UCSD-AML1 (cell line): Measurements from ENCODE around the gene GALNT14.

Experiments
- DNase-seq: peaks from one replicate; lab custom pipeline; 2025; ENCODE audit not compliant: unreplicated experiment; lab: John Stamatoyannopoulos, UW

The GALNT14 gene

DNA sequence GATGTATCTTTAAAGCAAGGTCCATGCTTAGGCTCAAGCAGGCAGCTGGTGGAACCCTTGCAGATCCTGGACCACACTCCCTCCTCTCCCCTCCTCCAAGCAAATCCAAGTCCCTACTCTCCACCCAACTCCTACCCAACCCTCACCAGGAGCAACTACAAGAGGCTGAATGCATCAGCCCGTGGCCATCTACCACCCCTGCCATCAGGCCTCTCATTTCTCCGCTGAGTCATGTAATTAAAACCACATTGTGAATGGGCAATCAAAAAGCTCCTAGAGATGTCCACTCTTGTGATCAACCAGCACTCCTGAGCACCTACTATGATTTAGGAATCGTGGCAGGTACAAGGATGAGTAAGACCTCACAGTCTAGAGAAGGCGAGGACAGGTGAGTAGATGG is 188.8 kb downstream of the GALNT14 start:
- no peak for DNase-seq

- DNase-seq = no peak
Measured at GRCh38 chr2:30948857-30949256, 189.4 kb downstream of the GALNT14 start.

- DNase-seq = no peak
Measured at GRCh38 chr2:30948130-30948529, 190.1 kb downstream of the GALNT14 start.

DNA sequence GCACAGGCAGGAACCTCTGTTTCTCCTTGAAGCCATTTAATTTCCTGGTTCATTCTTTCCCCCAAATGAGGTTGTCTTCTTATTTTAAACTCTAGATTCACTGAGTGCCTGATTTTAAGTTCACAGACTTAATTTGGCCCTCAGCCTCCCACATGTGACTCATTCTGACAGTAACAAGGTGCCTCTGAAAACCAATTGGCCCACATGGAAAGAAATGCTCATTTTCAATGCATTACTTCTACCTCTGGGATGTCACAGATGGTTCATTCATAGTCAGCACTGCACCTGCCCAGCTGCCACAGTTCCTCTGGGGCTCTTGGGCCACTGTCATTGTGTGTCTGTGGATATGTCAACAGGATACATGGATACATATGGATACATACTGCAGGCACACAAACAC is 190.6 kb downstream of the GALNT14 start:
- no peak for DNase-seq

GRCh38 chr2:30942419-30942818 is 195.8 kb downstream of the GALNT14 start:
- DNase-seq = no peak

DNA sequence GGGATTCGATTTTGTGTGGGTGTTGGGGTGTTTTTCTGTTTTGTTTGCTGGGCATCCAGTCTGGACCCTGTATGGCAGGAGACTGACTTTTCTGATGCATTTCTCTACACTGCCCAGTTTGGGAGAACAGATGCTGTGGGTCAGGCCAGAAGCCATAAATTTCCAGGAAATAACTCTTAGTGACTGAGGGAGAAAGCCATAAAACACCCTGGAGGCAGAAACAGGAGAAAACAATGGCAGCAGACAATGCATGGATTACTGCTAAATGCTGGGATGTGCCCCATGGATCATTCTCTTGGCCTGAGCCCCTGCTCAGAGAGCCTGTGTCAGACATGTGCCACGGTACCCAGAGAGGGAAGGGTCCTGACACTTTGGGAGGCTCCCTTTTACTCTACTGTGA is 197.4 kb downstream of the GALNT14 start:
- no peak for DNase-seq

DNA sequence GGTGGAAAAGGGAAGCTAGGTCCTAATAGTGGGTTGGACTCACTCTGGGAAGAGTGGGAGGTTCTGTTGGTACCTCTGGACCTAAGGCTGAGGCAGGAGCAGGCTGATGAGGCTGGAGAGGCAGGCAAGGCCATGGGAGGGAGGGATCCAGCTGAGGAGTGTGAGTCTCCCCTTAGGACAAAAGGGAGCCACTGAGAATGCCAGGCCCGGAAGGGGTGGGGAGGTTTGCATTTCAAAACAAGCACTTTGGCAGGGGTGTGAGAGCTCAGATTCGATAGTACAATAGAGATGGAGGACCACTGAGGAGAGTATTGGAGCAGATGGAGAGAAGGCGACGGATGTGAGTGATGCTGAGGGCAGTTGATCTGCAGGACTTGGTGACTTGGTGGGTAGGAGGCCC is 198.9 kb downstream of the GALNT14 start:
- no peak for DNase-seq

GRCh38 chr2:30938196-30938595 is 200.0 kb downstream of the GALNT14 start:
- DNase-seq = no peak

GRCh38 chr2:30936977-30937376 is 201.3 kb downstream of the GALNT14 start:
- no peak for DNase-seq

DNA sequence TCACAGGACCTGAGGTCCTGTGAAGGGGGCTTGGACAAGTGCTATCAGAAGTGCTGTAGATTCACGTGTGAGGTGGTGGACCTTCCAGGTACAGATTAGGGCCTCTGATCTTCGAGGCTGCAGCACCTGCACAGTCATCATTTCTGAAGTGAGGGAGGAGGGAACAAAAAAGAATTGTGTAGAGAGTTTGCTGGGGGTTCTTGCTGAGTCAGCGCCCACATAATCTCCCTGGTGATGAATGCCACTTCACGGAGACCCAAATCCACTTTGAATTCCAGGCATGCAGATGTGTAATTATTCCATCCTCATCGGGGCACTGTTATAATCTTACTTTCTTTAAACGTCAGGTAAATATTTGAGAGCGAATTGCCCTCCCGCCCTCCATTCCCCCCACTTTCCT is 202.4 kb downstream of the GALNT14 start:
- DNase-seq = no peak

DNA sequence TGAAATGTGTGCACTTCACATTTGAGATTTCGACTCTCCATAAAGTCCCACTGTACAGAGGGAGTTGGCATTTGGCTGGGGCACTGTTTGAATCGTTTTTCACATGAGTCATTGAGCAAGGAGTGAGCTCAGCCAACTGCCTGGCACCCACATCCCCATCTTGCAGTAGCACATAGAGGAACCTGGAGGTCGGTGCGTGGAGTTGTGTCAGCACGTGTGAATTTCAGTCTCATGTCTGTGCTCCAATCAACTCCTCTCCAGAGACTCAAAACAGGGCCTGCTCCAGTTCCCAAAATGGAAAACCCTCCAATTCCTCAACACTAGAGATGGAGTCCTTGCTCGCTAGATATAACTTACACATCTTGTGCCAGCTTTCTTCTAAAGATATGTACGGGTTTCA is 204.2 kb downstream of the GALNT14 start:
- DNase-seq = no peak

GRCh38 chr2:30933496-30933895 is 204.7 kb downstream of the GALNT14 start:
- no peak for DNase-seq

DNA sequence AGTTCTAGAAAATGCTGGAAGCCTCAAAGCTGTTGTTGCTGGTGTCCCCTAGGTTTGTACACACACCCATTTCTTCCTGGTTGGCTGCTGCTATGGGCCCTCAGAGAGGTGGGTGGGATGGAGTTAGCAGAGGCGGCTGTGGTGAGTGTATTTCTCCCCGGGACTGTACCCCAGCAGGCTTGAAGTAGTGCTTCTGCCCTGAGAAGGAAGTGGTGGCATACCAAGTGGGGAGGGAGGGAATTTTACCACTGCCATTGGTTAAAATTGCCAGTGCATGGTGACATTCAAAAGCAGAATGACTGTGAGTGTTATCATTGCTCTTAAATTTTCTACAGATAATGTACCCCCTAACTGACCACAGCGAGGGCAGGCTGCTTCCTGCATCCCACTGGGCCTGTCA is 205.4 kb downstream of the GALNT14 start:
- no peak for DNase-seq

DNA sequence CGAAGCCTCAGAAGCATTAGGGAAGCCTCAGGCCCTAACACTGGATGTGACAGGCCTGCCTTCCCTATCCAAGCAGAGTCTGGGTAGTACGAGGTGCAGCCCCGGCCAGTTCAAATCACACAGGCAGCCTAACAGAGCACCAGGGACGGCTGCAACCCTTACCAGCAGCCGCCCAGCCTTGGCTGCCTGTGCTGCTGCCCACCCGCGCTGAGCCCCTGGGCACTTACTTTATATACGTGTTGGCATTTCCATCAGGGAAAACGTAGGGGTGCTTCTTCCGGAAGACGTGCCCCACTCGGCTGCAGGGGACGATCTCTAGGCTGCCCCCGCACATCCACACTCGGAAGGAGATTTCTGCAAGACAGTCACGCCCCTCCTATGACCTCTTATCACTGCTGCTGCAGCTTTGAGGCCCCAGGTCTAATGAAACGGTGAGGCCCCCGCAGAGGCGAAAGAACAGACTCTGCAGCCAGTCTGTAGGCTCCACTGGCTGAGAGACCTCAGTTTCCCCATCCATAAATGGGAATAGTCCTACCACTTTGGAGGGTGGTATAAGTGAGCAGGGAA is 206.3 kb downstream of the GALNT14 start:
- no peak for DNase-seq

- no peak for DNase-seq
Measured at GRCh38 chr2:30930716-30931115, 207.5 kb downstream of the GALNT14 start.

DNA sequence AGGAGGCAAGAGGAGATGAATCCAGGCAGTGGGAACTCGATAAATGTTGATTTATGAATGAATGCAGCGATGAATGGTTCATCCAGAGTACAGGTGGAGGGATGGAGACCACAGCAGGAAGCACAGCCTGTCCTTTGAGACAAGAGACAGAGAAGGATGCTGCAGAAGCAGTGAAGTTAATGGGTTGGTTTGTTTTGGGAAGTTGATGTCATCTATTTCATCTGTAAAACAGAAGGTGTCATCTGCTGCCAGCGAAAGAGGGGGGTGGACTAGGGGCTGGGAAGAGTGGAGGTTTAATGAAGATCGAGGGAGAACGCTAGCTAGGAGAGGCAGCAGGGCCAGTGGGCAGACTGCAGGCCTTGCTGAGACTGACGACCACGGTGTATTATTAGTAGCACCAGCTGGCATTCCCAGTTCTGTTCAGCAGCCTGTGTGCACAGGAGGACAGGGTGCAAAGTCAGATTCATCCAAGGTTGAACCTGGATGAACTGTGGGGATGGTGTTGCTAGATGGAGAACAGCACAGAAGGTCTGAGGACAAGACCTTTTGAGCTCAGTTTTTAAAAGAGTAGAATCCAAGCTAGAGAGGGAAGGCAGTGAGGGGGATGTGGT is 210.7 kb downstream of the GALNT14 start:
- DNase-seq = no peak

- DNase-seq = no peak
Measured at GRCh38 chr2:30926606-30927005, 211.6 kb downstream of the GALNT14 start.

DNA sequence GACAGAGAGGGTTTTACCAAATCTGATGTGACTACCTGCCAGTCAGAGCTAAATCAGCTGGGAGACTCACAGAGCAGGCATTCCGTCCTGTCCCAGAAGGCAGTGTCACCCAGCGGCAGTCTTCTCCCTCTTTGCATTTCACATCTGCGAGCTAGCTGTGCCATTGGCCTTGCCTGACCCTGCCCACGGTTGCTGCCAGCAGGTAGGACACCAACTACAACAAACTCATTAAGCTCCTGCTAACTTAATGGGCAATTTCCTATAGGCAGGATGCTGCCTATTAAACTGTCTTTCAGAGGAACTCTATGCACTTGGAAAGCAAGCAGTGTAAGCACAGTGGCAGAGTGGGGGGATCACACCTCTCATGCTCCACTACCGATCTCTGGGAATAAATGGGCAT is 214.6 kb downstream of the GALNT14 start:
- DNase-seq = no peak

DNA sequence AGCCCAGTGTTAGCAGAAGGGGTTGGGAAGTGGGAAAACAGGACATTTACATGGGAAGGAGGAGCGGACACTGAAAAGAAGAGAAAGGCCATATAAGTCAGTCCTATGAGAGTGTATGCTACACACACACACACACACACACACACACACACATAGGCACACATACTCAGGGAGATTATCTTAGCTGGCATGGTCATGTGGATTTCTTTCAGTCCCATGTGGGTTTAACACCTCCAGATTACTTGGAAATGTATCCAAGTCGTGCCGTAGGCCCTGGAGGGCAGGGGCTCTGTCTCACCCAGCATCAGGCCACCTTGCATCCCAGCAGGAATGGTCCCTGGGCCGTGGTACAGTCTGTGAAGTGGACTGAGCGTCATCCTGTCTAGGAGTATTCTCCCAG is 217.7 kb downstream of the GALNT14 start:
- no peak for DNase-seq

DNA sequence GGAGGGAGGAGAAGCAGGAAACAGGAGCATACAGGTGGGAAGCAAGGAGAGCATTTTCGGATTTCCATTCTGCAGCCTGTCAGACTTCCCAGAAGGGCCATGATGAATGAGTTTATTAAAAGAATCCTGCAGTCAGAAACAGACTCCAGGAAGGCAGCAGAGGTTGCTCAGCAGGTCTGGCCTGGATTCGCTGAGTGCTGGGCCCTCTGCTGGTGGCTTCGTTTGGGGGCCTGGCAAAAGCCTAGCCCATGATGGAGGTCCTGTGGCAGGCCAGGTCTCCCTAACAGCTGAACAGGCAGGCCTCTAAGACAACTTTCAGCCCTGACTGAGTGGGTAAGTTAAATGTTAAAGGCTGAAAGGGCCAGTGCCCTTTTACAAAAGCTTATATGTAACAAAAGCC is 222.8 kb downstream of the GALNT14 start:
- DNase-seq = peak; percentile 36

DNA sequence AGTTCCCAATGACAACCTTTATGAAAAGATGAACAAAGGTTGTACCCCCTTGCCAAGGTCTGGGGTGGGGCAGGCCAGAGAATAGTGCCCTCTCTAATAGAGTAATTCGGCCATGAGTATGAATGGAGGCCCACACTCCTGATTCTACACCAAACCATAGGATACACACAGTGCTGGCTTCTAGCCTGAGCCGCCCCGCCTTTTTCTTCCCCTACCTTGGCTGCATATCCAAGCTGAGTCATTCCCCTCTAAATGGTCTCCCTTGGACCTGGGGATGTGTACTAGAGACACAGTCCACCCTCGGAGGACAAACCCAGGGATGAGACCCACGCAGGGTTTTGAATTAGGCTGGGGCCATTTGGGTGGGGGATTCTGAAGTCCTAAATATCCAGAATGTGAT is 223.8 kb downstream of the GALNT14 start:
- no peak for DNase-seq

DNA sequence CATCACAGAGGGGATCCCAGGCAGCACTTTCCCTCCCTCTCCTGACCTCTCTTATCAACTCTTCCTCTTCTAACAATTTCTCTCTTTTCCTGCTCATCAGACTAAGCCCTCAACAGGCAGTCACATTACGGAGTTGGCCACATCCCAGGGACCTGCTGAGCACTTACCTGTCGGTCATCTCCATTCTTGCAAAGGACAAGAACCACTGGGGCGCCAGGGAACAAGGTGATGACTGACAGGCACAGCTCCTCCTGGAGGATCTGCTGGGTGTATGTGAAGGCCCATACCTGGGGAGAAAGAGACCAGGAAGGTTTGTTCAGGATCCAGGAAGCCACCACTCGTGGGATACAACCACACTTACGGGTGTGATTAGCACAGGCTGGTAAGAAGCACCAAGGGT is 226.2 kb downstream of the GALNT14 start:
- DNase-seq = no peak

DNA sequence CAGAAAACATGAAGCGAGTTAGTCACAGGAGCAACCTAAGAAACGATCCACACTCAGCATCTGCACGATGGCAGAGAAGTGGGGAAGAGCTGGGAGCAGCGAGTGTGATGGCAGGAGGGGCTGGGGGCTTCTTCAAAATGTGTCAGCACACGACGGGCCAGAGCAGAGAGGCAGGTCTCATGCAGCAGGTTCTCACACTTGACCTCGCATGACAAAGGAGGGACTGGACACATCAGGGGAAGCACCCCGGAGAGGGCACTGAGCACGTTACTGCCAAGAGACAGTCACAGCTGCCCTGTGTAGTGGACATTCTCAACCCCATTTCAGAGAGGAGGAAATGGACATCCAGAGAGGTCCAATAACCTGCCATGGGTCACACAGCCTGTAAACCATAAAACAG is 226.9 kb downstream of the GALNT14 start:
- DNase-seq = no peak
